MM.1S (cell line): ENCODE measurements around the gene CACNA1H.

Experiments
- EZH2 ChIP-seq: fragments of 300-600 bp; sonication (generic); optimal IDR thresholded peaks from 2 replicates; pipeline ENCODE3; 2017; ENCODE audit warnings: low read depth, mild to moderate bottlenecking, antibody characterized with exemption, low read length, mixed read lengths
- EZH2phosphoT487 ChIP-seq: fragments of 300-600 bp; sonication (generic); IDR thresholded peaks from 2 replicates; pipeline ENCODE4 v1.6.1; 2018; ENCODE audit warnings: antibody characterized with exemption, low read length
- TF ChIP-seq, protein P1 (sequence below): fragments of 300-600 bp; sonication (generic); IDR thresholded peaks from 2 replicates; pipeline ENCODE4 v1.5.1; 2016; ENCODE audit warnings: antibody characterized with exemption, low read length, mixed read lengths

DNA sequence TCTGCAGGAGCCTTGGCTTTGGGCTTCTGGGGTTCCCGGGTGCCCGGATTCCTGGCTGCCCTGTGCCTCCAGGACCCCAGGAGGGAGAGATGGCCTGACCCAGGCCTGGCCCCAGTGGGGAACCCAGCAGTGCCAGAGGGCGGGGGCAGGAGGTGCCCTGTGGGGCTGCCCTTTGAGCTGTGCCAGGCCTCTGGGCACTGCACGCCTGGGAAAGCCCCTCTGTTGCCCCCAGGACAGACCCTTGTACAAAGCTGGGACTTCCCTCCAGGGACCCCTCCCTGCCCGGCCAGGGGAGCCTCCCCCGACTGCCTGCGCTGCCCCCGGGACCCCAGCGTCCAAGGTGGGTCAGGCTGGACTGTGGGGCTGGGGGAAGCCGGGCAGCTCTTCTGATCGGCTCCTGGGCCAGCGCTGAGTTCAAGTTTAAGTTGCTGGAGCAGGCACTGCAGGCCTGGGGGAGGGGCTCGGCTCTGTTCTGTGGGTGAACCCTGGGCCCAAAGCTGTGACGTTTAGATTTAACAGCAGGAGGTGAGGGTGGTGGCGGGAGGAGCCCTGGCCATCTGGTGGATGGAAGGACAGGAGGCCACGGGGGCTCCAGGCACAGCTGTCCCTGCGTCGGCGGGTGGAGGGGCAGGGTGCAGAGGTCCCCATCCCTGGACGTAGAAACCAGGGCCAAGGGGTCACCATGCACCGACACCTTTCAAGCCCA, 29.2 kb upstream of the CACNA1H start:
- TF ChIP-seq, protein P1, sequence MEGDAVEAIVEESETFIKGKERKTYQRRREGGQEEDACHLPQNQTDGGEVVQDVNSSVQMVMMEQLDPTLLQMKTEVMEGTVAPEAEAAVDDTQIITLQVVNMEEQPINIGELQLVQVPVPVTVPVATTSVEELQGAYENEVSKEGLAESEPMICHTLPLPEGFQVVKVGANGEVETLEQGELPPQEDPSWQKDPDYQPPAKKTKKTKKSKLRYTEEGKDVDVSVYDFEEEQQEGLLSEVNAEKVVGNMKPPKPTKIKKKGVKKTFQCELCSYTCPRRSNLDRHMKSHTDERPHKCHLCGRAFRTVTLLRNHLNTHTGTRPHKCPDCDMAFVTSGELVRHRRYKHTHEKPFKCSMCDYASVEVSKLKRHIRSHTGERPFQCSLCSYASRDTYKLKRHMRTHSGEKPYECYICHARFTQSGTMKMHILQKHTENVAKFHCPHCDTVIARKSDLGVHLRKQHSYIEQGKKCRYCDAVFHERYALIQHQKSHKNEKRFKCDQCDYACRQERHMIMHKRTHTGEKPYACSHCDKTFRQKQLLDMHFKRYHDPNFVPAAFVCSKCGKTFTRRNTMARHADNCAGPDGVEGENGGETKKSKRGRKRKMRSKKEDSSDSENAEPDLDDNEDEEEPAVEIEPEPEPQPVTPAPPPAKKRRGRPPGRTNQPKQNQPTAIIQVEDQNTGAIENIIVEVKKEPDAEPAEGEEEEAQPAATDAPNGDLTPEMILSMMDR: no peak
- TF ChIP-seq EZH2: no peak
- no peak for TF ChIP-seq EZH2phosphoT487
